ENCODE measurements around the gene ZNF318. TPM values are rescaled to one million over a fixed set of nuclear protein-coding genes. Genes with fewer than 3 reads are reported as not detected.
"Not testable (repeated sequence)": the region's sequence is repeated elsewhere in the genome, so short reads cannot be mapped to it uniquely, and the experiment has no call there.

ZNF318 gene
- total RNA-seq, 1 experiment from 2014 or later: 17.1 TPM

DNA sequence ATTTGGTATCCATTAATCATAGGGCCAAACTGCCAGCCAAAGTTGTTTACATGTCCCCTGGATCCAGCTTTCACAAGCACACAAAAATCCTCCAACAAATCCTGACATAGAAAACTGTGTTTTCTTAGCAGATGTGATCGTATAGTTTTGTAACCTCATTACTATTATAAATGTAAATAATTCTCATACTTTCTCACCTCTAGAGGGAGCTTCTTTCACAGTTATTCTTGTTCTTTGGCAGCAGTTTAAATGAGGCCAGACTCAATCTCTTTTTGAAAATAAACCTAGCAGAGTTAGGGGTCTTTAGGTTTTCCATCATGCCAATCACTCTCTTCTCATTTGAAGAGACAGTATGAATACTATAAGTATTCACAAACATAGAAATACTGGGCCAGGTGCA lies 17.0 kb upstream of the ZNF318 start:
- BruUV-seq (replicated peaks): no TSS peak
- no peaks in the 10 kb centered on the region for H3K9me2 ChIP-seq (ENCODE audit: insufficient read depth)
- H3K36me3 ChIP-seq (ENCODE audit: low read depth): no peaks in the 10 kb centered on the region
- CTCF ChIA-PET: interaction anchor here (0.6 kb wide), 2 partner anchors 109 to 1267 kb away, joined by 3 to 17 read pairs; no protein-coding TSS in a partner anchor
- no peaks in the 10 kb centered on the region for H3K27me3 ChIP-seq (ENCODE audit: insufficient read depth, low read depth)
- POLR2A ChIA-PET (ENCODE audit: unreplicated experiment): interaction anchor here (0.7 kb wide), 1 partner anchor 18 kb away, joined by 8 read pairs; no protein-coding TSS in a partner anchor
- no peaks in the 10 kb centered on the region for H3K4me1 ChIP-seq (replicated peaks; ENCODE audit: insufficient read depth)
- no peaks in the 10 kb centered on the region for H3K9me3 ChIP-seq (ENCODE audit: insufficient read depth, low read depth)
- intact Hi-C loops (cut with micrococcal nuclease; ENCODE audit: unreplicated experiment): no loop called here
- H3F3A ChIP-seq (ENCODE audit: insufficient read depth, low read depth): no peaks in the 10 kb centered on the region
- H2AFZ ChIP-seq: no peak overlapping the region
- TF ChIP-seq, protein P1, sequence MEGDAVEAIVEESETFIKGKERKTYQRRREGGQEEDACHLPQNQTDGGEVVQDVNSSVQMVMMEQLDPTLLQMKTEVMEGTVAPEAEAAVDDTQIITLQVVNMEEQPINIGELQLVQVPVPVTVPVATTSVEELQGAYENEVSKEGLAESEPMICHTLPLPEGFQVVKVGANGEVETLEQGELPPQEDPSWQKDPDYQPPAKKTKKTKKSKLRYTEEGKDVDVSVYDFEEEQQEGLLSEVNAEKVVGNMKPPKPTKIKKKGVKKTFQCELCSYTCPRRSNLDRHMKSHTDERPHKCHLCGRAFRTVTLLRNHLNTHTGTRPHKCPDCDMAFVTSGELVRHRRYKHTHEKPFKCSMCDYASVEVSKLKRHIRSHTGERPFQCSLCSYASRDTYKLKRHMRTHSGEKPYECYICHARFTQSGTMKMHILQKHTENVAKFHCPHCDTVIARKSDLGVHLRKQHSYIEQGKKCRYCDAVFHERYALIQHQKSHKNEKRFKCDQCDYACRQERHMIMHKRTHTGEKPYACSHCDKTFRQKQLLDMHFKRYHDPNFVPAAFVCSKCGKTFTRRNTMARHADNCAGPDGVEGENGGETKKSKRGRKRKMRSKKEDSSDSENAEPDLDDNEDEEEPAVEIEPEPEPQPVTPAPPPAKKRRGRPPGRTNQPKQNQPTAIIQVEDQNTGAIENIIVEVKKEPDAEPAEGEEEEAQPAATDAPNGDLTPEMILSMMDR (conservative IDR thresholded peaks at IDR 0.05): peak; percentile 72
- no peak for TF ChIP-seq EZH2 (IDR thresholded peaks at IDR 0.05; ENCODE audit: low read depth)
- H3K4me2 ChIP-seq: no peak overlapping the region
- H4K20me1 ChIP-seq (ENCODE audit: insufficient read depth): no peaks in the 10 kb centered on the region
- H3K4me3 ChIP-seq: no peak overlapping the region
- H3K79me2 ChIP-seq (ENCODE audit: low read depth): no peaks in the 10 kb centered on the region
- no peak overlapping the region for H3K27ac ChIP-seq
- DNase-seq: no peak

DNA sequence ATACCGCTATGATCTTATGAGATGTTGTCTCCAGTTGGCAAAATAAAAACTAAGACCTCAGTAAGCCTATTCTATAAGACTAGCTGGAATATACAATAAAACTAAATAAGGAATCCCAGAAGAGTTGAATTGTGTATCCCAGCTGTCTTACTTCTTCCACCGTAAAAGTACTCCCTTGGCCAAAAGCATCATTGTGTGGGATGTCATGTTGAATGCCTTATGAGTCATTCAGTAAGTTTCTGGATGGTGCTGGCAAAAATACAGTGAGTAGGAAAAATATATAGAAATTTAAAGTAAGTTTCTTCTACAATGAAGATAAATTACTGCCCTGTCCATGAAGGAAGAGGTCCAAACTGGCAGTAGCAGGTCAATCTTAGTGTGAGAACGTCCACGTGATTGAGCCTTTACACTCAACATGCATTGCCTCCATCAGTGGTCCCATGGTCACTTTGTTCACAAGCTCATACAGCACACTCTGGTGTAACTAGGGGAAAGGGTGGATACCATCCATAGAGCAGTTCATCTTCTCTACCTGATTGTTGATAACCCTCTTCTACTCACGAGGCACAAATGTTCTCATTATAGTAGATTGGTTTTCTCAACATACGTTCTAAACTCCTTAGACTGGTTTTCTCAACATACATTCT lies 13.7 kb upstream of the ZNF318 start:
- Histone ChIP-seq H3K4me1 (replicated peaks; ENCODE audit: insufficient read depth) (no peaks in the 10 kb centered on the region), H3F3A (ENCODE audit: insufficient read depth, low read depth) (peaks cover under 1% of the 10 kb centered on the region; the same call in 1 of the 2 replicates), H3K9me3 (ENCODE audit: insufficient read depth, low read depth) (no peaks in the 10 kb centered on the region), H2AFZ (no peak overlapping the region), H3K9me2 (ENCODE audit: insufficient read depth) (no peaks in the 10 kb centered on the region), H3K4me2 (no peak overlapping the region), H3K27me3 (ENCODE audit: insufficient read depth, low read depth) (no peaks in the 10 kb centered on the region), H3K36me3 (ENCODE audit: low read depth) (no peaks in the 10 kb centered on the region), H3K4me3 (no peak overlapping the region), H4K20me1 (ENCODE audit: insufficient read depth) (no peaks in the 10 kb centered on the region), H3K27ac (no peak overlapping the region), H3K79me2 (ENCODE audit: low read depth) (no peaks in the 10 kb centered on the region)
- no peak for DNase-seq
- ChIA-PET CTCF (interaction anchor here (0.5 kb wide), 1 partner anchor 1159 kb away, joined by 10 read pairs; no protein-coding TSS in a partner anchor), POLR2A (ENCODE audit: unreplicated experiment) (interaction anchor here (0.7 kb wide), 1 partner anchor 94 kb away, joined by 12 read pairs; the partner anchor contains the start of gene TJAP1)
- no TSS peak for BruUV-seq (replicated peaks)
- intact Hi-C loops (cut with micrococcal nuclease; ENCODE audit: unreplicated experiment): no loop called here
- TF ChIP-seq, protein P1 (conservative IDR thresholded peaks at IDR 0.05): no peak
- TF ChIP-seq EZH2 (IDR thresholded peaks at IDR 0.05; ENCODE audit: low read depth): no peak

DNA sequence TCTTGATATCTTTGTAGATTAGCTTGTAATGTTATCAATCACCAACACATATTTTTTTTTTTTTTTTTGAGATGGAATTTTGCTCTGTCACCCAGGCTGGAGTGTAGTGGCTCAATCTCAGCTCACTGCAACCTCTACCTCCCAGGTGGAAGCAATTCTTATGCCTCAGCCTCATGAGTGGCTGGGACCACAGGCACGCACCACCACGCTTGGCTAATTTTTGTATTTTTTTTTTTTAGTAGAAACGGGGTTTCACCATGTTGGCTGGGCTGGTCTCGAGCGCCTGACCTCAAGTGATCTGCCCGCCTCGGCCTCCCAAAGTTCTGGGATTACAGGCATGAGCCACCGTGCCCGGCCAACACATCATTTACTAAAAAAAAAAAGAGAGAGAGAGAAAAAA lies 11.4 kb upstream of the ZNF318 start:
- H3K4me1 ChIP-seq (replicated peaks; ENCODE audit: insufficient read depth); H3K4me2 ChIP-seq; H3K9me3 ChIP-seq (ENCODE audit: insufficient read depth, low read depth); H2AFZ ChIP-seq; H3K27ac ChIP-seq; H3F3A ChIP-seq (ENCODE audit: insufficient read depth, low read depth); H3K4me3 ChIP-seq; DNase-seq; BruUV-seq (replicated peaks); H3K27me3 ChIP-seq (ENCODE audit: insufficient read depth, low read depth); H3K79me2 ChIP-seq (ENCODE audit: low read depth); intact Hi-C loops (cut with micrococcal nuclease; ENCODE audit: unreplicated experiment); POLR2A ChIA-PET (ENCODE audit: unreplicated experiment); H3K9me2 ChIP-seq (ENCODE audit: insufficient read depth); H3K36me3 ChIP-seq (ENCODE audit: low read depth); H4K20me1 ChIP-seq (ENCODE audit: insufficient read depth): not testable (repeated sequence)
- CTCF ChIA-PET: interaction anchor here (0.7 to 1.2 kb wide), 2 partner anchors 115 to 184 kb away, joined by 5 to 6 read pairs; no protein-coding TSS in a partner anchor

All from PC-9 (cell line).